Endothelial cell of umbilical vein (primary cell): Measurements from ENCODE around the gene SFMBT1.

Experiments used
- EZH2 ChIP-seq: IDR thresholded peaks from 2 replicates; pipeline ENCODE4 v1.6.1; 2012; ENCODE audit warnings: borderline replicate concordance, low read depth, mild to moderate bottlenecking, moderate library complexity, low read length, inconsistent platforms; ENCODE audit not compliant: severe bottlenecking
- GATA2 ChIP-seq: IDR thresholded peaks from 2 replicates; pipeline ENCODE4 v1.7.0; 2011; ENCODE audit warnings: low read depth, mild to moderate bottlenecking, moderate library complexity, mixed read lengths, low read length; ENCODE audit not compliant: insufficient read length, insufficient read depth
- POLR2A ChIP-seq: IDR thresholded peaks from 2 replicates; pipeline ENCODE4 v1.6.1; 2012; ENCODE audit warnings: low read depth, mild to moderate bottlenecking, control low read depth, low read length
- POLR2AphosphoS5 ChIP-seq: IDR thresholded peaks from 2 replicates; pipeline ENCODE4 v1.6.1; 2012; ENCODE audit warnings: low read depth, mild to moderate bottlenecking, control low read depth, low read length, moderate library complexity; ENCODE audit not compliant: insufficient read depth
- TF ChIP-seq, protein P1 (sequence below), 2 donors: IDR thresholded peaks; 1 replicate in 1 of 2; 2 replicates in 1 of 2; pipeline ENCODE4 v1.5.1; 2011; ENCODE audit warnings: low read length in 2 of 2, mild to moderate bottlenecking in 2 of 2, moderate library complexity in 2 of 2, control low read depth in 1 of 2, inconsistent platforms in 1 of 2, low read depth in 1 of 2; ENCODE audit not compliant: insufficient read depth in 1 of 2; ENCODE audit errors: extremely low read depth in 1 of 2

DNA sequence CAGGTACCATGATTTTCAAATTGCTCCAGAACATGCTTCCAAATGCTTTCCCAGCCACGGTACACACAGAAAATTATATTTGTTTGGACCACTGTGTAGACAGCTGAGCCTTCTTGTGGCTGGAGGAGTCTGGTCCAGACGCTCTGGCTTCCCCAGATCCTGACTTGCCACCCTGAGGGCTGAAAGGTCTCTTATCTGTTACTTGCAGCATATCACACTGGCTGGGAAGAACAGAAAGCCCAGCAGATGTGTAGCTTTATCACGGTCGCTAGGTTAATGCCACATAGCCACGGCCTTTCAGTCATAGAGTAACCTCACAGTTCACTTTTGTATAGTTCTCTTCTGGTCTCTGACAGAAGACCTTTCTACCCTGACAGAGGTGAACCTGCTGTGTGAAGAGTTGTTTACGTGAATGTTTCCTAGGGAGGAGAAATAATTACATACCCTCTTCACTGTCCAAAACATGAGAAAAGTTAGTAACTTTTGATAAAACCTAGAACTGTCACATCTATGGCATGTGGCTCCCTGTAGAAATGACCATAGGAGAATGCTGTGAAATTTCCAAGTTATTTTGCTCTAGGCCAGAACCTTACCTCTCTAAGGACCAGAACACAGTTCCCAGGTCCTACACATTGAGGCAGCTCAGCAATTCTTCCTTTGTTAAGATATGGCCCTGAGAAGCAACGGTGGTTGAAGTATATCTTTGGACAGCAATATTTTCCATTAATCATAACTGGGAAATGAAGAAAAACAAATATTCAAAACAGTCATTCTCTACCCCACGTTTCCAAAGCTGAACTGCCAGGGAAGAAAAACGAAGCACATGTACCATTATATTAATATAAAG is 132.8 kb downstream of the SFMBT1 start:
- TF ChIP-seq, protein P1, sequence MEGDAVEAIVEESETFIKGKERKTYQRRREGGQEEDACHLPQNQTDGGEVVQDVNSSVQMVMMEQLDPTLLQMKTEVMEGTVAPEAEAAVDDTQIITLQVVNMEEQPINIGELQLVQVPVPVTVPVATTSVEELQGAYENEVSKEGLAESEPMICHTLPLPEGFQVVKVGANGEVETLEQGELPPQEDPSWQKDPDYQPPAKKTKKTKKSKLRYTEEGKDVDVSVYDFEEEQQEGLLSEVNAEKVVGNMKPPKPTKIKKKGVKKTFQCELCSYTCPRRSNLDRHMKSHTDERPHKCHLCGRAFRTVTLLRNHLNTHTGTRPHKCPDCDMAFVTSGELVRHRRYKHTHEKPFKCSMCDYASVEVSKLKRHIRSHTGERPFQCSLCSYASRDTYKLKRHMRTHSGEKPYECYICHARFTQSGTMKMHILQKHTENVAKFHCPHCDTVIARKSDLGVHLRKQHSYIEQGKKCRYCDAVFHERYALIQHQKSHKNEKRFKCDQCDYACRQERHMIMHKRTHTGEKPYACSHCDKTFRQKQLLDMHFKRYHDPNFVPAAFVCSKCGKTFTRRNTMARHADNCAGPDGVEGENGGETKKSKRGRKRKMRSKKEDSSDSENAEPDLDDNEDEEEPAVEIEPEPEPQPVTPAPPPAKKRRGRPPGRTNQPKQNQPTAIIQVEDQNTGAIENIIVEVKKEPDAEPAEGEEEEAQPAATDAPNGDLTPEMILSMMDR (IDR thresholded peaks at IDR 0.05; ENCODE audit: extremely low read depth in 1 of 2, insufficient read depth in 1 of 2, low read depth in 1 of 2, low read length in 2 of 2), result no peak
- TF ChIP-seq POLR2A, result no peak
- no peak for TF ChIP-seq GATA2
- TF ChIP-seq POLR2AphosphoS5, result no peak
- no peak for TF ChIP-seq EZH2
